Lung (tissue), 12 donors: ENCODE results near the gene ANG. TPM values are rescaled to one million over a fixed set of nuclear protein-coding genes. Genes with fewer than 3 reads are reported as not detected.

ENCODE experiments used
- ATAC-seq: fragments of 200-7000 bp; cut with Tn5 transposase; one replicate; pipeline ENCODE4 v1.9.1; 2020; ENCODE audit warnings: moderate number of reproducible peaks; ENCODE audit not compliant: insufficient read depth, low FRiP score
- DNase-seq, 3 donors: peaks; one replicate each; pipeline ENCODE4 v3.0.0-alpha.2; 2013 to 2017
- H3K27ac ChIP-seq, 2 donors: one replicate each; pipeline ENCODE4 v1.5.1; 2013; ENCODE audit warnings: mild to moderate bottlenecking in 2 of 2, moderate library complexity in 2 of 2, control low read depth in 1 of 2, inconsistent platforms in 1 of 2, low read depth in 1 of 2, low read length in 1 of 2
- H3K27me3 ChIP-seq, 3 donors: one replicate each; pipeline ENCODE4 v1.5.1; 2013; ENCODE audit warnings: low read length in 2 of 3; ENCODE audit not compliant: control insufficient read depth in 3 of 3, insufficient read depth in 3 of 3
- H3K36me3 ChIP-seq, 4 donors: one replicate each; pipeline ENCODE4 v1.5.1; 2013; ENCODE audit warnings: low read length in 4 of 4, mild to moderate bottlenecking in 1 of 4, moderate library complexity in 1 of 4; ENCODE audit not compliant: control insufficient read depth in 4 of 4, insufficient read depth in 4 of 4
- H3K4me1 ChIP-seq, 5 donors: one replicate each; pipeline ENCODE4 v1.5.1; 2013; ENCODE audit warnings: low read length in 5 of 5, mild to moderate bottlenecking in 2 of 5, moderate library complexity in 1 of 5; ENCODE audit not compliant: control insufficient read depth in 5 of 5, insufficient read depth in 5 of 5
- H3K4me3 ChIP-seq: one replicate; pipeline ENCODE4 v1.5.1; 2013; ENCODE audit warnings: mild to moderate bottlenecking, control low read depth, moderate library complexity
- H3K9ac ChIP-seq, 2 donors: one replicate each; pipeline ENCODE4 v1.5.1; 2013; ENCODE audit warnings: low read length in 2 of 2, control low read depth in 1 of 2; ENCODE audit not compliant: insufficient read depth in 1 of 2
- H3K9me3 ChIP-seq, 4 donors: one replicate each; pipeline ENCODE4 v1.5.1; 2013; ENCODE audit warnings: low read length in 3 of 4, mild to moderate bottlenecking in 1 of 4, moderate library complexity in 1 of 4; ENCODE audit not compliant: control insufficient read depth in 4 of 4, insufficient read depth in 3 of 4
- WGBS, 2 donors: extraction: QIAGEN DNeasy Blood & Tissue Kit; methylation state at CpG; one replicate each; pipeline ENCODE4 v1.1.7; 2013; 5-methylcytosine and 5-hydroxymethylcytosine counted together
- polyA plus RNA-seq, 2 donors: library from polyadenylated mRNA; stranded (reverse); fragments of 200-250 nt; gene quantifications; one replicate each; pipeline ENCODE4 v1.2.1, GENCODE V29; 2013
- total RNA-seq, 2 donors: library from RNA; depleted of rRNA in 1 of 2; stranded (reverse); fragments of >200 nt in 1 of 2; gene quantifications; one replicate each; pipeline ENCODE4 v1.2.1, GENCODE V29; 2014 to 2021
- TF ChIP-seq, protein P1 (sequence below): IDR thresholded peaks from 2 replicates; pipeline ENCODE4 v1.5.1; 2012; ENCODE audit warnings: mild to moderate bottlenecking; ENCODE audit errors: control extremely low read depth, extremely low read depth
- donor health status: control.
- donor health status: control.
- donor health status: Bipolar disorder and iron deficiency.
- donor health status: healthy.
- donor health status: DM: yes; HTN: yes; CAD: no.

The ANG gene
- total and polyA plus RNA-seq, 4 donors, result 14.0 to 27.5 (median 18.0) TPM

DNA sequence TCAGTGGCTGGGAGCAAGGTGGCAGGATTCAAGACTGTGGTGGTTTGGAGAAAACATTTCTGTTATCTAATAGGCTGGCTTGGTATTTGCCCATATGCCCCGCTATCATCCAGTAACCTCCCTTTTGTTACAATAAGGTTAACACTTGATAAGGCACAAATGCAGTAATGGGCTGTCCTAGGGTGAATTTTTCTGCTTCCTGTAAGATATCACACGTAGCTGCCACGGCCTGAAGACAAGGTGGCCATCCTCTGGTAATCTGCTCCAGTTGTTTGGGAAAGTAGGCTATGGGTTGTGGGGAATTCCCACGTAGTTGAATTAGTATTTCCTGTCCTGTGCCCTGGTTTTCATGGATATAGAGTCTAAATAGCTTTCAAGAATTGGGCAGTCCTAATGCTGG is 23.1 kb downstream of the ANG start:
- Histone ChIP-seq H3K27me3 (no peaks in the 10 kb centered on the region), H3K4me3 (no peak overlapping the region), H3K27ac (peak overlapping the region in 1 of 2 donors; percentile 37), H3K4me1 (peaks cover 0 to 13% (median 2%) of the 10 kb centered on the region in 5 donors), H3K9ac (no peak overlapping the region), H3K9me3 (no peaks in the 10 kb centered on the region), H3K36me3 (no peaks in the 10 kb centered on the region)
- TF ChIP-seq, protein P1, sequence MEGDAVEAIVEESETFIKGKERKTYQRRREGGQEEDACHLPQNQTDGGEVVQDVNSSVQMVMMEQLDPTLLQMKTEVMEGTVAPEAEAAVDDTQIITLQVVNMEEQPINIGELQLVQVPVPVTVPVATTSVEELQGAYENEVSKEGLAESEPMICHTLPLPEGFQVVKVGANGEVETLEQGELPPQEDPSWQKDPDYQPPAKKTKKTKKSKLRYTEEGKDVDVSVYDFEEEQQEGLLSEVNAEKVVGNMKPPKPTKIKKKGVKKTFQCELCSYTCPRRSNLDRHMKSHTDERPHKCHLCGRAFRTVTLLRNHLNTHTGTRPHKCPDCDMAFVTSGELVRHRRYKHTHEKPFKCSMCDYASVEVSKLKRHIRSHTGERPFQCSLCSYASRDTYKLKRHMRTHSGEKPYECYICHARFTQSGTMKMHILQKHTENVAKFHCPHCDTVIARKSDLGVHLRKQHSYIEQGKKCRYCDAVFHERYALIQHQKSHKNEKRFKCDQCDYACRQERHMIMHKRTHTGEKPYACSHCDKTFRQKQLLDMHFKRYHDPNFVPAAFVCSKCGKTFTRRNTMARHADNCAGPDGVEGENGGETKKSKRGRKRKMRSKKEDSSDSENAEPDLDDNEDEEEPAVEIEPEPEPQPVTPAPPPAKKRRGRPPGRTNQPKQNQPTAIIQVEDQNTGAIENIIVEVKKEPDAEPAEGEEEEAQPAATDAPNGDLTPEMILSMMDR, result no peak
- DNase-seq (no peak), ATAC-seq (no peak)
- 40 to 58% methylated on average over 4 of the region's 4 CpGs for WGBS, 2 donors

DNA sequence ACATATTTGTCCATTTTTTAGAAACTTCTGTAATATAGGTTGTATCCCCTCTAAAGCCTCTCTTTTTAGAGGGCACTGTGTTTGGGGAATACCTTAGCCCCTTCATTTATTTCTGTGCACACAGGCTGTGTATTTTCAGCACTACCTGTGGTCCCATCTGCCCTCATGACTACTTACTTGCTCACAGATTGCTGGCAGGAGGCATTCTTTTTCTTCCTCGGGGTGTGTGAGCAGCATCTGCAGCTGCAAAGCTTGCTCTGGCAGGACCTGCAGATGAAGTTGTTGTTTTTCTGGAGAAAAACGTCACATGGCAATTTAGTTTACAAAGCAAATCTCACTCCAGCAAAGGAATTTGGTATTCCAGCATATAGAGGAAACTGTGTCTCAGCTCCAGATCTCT is 24.3 kb downstream of the ANG start:
- 50 to 70% methylated on average over 2 of the region's 2 CpGs for WGBS, 2 donors
- no peaks in the 10 kb centered on the region for H3K36me3 ChIP-seq
- no peak overlapping the region for H3K4me3 ChIP-seq
- H3K27ac ChIP-seq, result no peak overlapping the region
- no peaks in the 10 kb centered on the region for H3K27me3 ChIP-seq
- no peaks in the 10 kb centered on the region for H3K9me3 ChIP-seq
- ATAC-seq (no peak), DNase-seq (no peak)
- H3K4me1 ChIP-seq, result peaks cover 0 to 13% (median 0%) of the 10 kb centered on the region in 5 donors
- TF ChIP-seq, protein P1, result no peak
- H3K9ac ChIP-seq, result no peak overlapping the region

DNA sequence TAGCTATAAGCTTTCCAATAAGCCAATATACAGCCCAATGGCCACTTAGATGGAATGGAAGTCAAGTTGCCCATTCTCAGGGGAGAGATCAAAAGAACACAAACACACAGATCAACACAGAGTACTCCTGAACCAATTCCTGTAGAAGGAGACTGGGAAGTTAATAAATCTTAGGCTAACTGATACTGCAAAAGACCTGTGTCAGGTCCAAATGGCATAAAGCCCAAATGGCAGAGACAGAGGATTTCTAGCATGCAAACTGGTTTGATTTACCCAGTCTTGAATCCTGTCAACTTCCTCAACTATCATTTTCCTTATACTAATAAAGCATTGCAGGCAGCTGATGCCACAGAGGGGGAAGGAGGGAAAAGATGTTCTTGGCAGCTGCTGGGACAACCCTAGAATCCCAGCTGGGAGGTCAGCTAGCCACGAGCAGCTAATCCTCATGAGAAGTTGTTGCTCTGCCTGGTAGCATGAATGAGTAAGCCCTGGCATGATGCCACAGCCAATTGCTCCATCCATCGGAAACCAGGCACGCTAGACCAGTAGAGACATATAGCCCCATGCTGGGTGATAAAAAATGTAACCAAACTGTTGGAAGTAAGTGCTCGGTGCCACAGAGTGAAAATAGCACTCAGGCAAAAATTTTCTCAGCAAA is 26.2 kb downstream of the ANG start:
- peak overlapping the region in 1 of 2 donors; percentile 89 for H3K27ac ChIP-seq
- 8 to 26% methylated on average over 4 of the region's 4 CpGs for WGBS, 2 donors
- H3K27me3 ChIP-seq, result no peaks in the 10 kb centered on the region
- peak; percentile 72 for ATAC-seq
- TF ChIP-seq, protein P1, result no peak
- H3K4me1 ChIP-seq, result peaks cover 0 to 13% (median 0%) of the 10 kb centered on the region in 5 donors
- H3K9me3 ChIP-seq, result no peaks in the 10 kb centered on the region
- H3K36me3 ChIP-seq, result no peaks in the 10 kb centered on the region
- no peak overlapping the region for H3K9ac ChIP-seq
- H3K4me3 ChIP-seq, result no peak overlapping the region
- peak in 1 of 3 donors; percentile 47 for DNase-seq

DNA sequence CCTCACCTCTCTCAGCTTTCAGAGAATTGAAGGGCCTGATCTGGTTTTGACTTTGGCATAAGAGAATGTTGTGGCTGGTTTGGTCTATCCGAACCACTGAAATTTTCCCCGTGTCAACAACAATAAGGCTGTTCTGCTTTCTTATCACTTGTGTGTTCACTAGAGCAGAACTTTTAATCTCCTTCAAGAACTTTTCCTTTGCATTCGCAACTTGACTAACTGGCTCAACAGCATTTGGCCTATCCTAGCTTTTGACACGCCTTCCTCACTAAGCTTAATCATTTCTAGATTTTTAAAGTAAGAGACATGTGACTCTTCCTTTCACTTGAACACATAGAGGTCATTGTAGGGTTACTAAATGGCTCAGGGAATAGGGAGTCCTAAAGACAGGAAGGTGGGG is 31.2 kb downstream of the ANG start:
- Histone ChIP-seq H3K9ac (no peak overlapping the region), H3K4me1 (peaks cover 0 to 3% (median 0%) of the 10 kb centered on the region in 5 donors), H3K36me3 (no peaks in the 10 kb centered on the region), H3K9me3 (peaks cover 0 to 5% (median 0%) of the 10 kb centered on the region in 4 donors), H3K27ac (peak overlapping the region in 1 of 2 donors; percentile 10), H3K4me3 (no peak overlapping the region), H3K27me3 (peaks cover 0 to 2% (median 0%) of the 10 kb centered on the region in 3 donors)
- DNase-seq (peak; percentile 38 to 86 (median 69)), ATAC-seq (peak; percentile 35)
- 69 to 89% methylated on average over 4 of the region's 4 CpGs for WGBS, 2 donors
- TF ChIP-seq, protein P1, result no peak
